Thoracic aorta (tissue), 2 donors: ENCODE data around the gene MYRF. TPM values are rescaled to one million over a fixed set of nuclear protein-coding genes. Genes with fewer than 3 reads are reported as not detected.

Experiments used
- ATAC-seq: fragments of 150-250 bp; one replicate; pipeline ENCODE4 v1.8.0; 2017; ENCODE audit warnings: low read depth; ENCODE audit not compliant: insufficient number of reproducible peaks, low FRiP score
- DNase-seq: peaks from one replicate; pipeline ENCODE4 v3.0.0-alpha.2; 2020; ENCODE audit warnings: low spot score
- H3K27ac ChIP-seq, 2 donors: fragments of 200-600 bp; sonication (generic); 1 replicate in 1 of 2; 2 replicates in 1 of 2; pipeline ENCODE4 v1.5.1; 2016; ENCODE audit warnings: mild to moderate bottlenecking in 2 of 2, moderate library complexity in 2 of 2
- H3K27me3 ChIP-seq: fragments of 200-600 bp; sonication (generic); replicated peaks from 2 replicates; pipeline ENCODE4 v1.6.0; 2016; ENCODE audit warnings: mild to moderate bottlenecking; ENCODE audit not compliant: insufficient read depth
- H3K36me3 ChIP-seq: fragments of 200-600 bp; sonication (generic); one replicate; pipeline ENCODE4 v1.5.1; 2016
- H3K4me1 ChIP-seq, 2 donors: fragments of 200-600 bp; sonication (generic); 1 replicate in 1 of 2; 2 replicates in 1 of 2; pipeline versions ENCODE4 v1.5.1 to v1.6.0; 2016; ENCODE audit warnings: low read depth in 2 of 2, mild to moderate bottlenecking in 1 of 2; ENCODE audit not compliant: control insufficient read depth in 1 of 2
- H3K4me3 ChIP-seq: fragments of 200-600 bp; sonication (generic); 2 replicates; pipeline ENCODE4 v1.5.1; 2016; ENCODE audit warnings: mild to moderate bottlenecking
- H3K9me3 ChIP-seq: fragments of 200-600 bp; sonication (generic); 2 replicates; pipeline ENCODE4 v1.5.1; 2016
- CTCF ChIP-seq: fragments of 200-600 bp; sonication (generic); IDR thresholded peaks from one replicate; pipeline ENCODE4 v1.5.1; 2019; ENCODE audit warnings: antibody characterized with exemption
- total RNA-seq, 2 donors: library from RNA; depleted of rRNA; stranded (reverse); fragments of >200 nt; gene quantifications; one replicate each; pipeline versions ENCODE4 v1.1.0 to v1.2.3, GENCODE V29; 2016

The MYRF gene
- total RNA-seq, 2 donors from 2014 or later: 5.1 TPM; not detected in 1

GRCh38 chr11:61752925-61753521 lies 587 bp downstream of the MYRF start:
- DNase-seq: no peak
- TF ChIP-seq CTCF: no peak
- Histone ChIP-seq H3K9me3 (no peaks in the 10 kb centered on the region), H3K36me3 (no peaks in the 10 kb centered on the region), H3K4me3 (peak overlapping the region; percentile 67), H3K4me1 (peaks cover 0 to 7% of the 10 kb centered on the region in 2 donors), H3K27ac (no peak overlapping the region), H3K27me3 (no peaks in the 10 kb centered on the region)
- ATAC-seq: no peak

GRCh38 chr11:61753672-61754071 lies 1.2 kb downstream of the MYRF start:
- ATAC-seq (no peak), DNase-seq (no peak)
- Histone ChIP-seq H3K4me1 (peaks cover 0 to 5% of the 10 kb centered on the region in 2 donors), H3K27ac (no peak overlapping the region), H3K9me3 (no peaks in the 10 kb centered on the region), H3K4me3 (no peak overlapping the region), H3K36me3 (no peaks in the 10 kb centered on the region), H3K27me3 (no peaks in the 10 kb centered on the region)
- no peak for TF ChIP-seq CTCF

GRCh38 chr11:61754534-61755482 lies 2.4 kb downstream of the MYRF start:
- Histone ChIP-seq H3K36me3 (no peaks in the 10 kb centered on the region), H3K4me3 (no peak overlapping the region), H3K27me3 (no peaks in the 10 kb centered on the region), H3K27ac (no peak overlapping the region), H3K9me3 (no peaks in the 10 kb centered on the region), H3K4me1 (peaks cover 0 to 5% of the 10 kb centered on the region in 2 donors)
- TF ChIP-seq CTCF: no peak
- DNase-seq: no peak
- ATAC-seq: no peak

- Histone ChIP-seq H3K27me3 (no peaks in the 10 kb centered on the region), H3K27ac (no peak overlapping the region), H3K9me3 (no peaks in the 10 kb centered on the region), H3K4me3 (no peak overlapping the region), H3K4me1 (peaks cover 0 to 5% of the 10 kb centered on the region in 2 donors), H3K36me3 (no peaks in the 10 kb centered on the region)
- no peak for ATAC-seq
- DNase-seq: no peak
- TF ChIP-seq CTCF: no peak
These were observed 3.7 kb downstream of the MYRF start for GRCh38 chr11:61756147-61756451.

- H3K9me3 ChIP-seq: no peaks in the 10 kb centered on the region
- no peaks in the 10 kb centered on the region for H3K36me3 ChIP-seq
- H3K4me1 ChIP-seq: peaks cover 0 to 5% of the 10 kb centered on the region in 2 donors
- no peak overlapping the region for H3K4me3 ChIP-seq
- ATAC-seq (no peak), DNase-seq (no peak)
- no peaks in the 10 kb centered on the region for H3K27me3 ChIP-seq
- TF ChIP-seq CTCF: no peak
- H3K27ac ChIP-seq: no peak overlapping the region
These were observed 4.2 kb downstream of the MYRF start for GRCh38 chr11:61756452-61757212.
